ENCODE measurements around the gene CREM. TPM values are rescaled to one million over a fixed set of nuclear protein-coding genes. Genes with fewer than 3 reads are reported as not detected.

The CREM gene
- total and polyA plus RNA-seq, 2 of the 4 experiments (the other 2 are of a cell fraction) = 33.2 to 40.5 TPM

GRCh38 chr10:35165136-35165535 lies 38.5 kb downstream of the CREM start:
- no peak overlapping the region for H2BK120ac ChIP-seq (ENCODE audit: low read depth, low read length)

More at GRCh38 chr10:35165136-35165535, 38.5 kb downstream of the CREM start:
- Histone ChIP-seq H3K23ac (ENCODE audit: low read depth, low read length) (no peak overlapping the region), H2AFZ (replicated peaks; ENCODE audit: low read length, poor library complexity) (no peak overlapping the region), H2AK5ac (ENCODE audit: low read depth, low read length) (no peak overlapping the region), H3K9me3 (ENCODE audit: control insufficient read depth, insufficient read depth, low read length) (no peaks in the 10 kb centered on the region), H3K4me3 (ENCODE audit: insufficient read depth, low read depth, low read length) (no peak overlapping the region), H3K79me1 (ENCODE audit: low read depth in 1 of 2, low read length in 2 of 2) (no peaks in the 10 kb centered on the region; a peak in 1 of 4 replicates), H3K27ac (ENCODE audit: insufficient read depth, low read length) (no peak overlapping the region), H3K9me1 (ENCODE audit: insufficient read depth, low read length) (no peaks in the 10 kb centered on the region), H3K14ac (replicated peaks; ENCODE audit: low read depth, low read length) (no peak overlapping the region), H3K9ac (ENCODE audit: low read depth, low read length) (no peak overlapping the region), H3K18ac (ENCODE audit: low read depth, low read length) (no peak overlapping the region), H2BK20ac (ENCODE audit: low read depth, low read length) (no peak overlapping the region), H3K4me2 (ENCODE audit: low read depth, low read length) (no peak overlapping the region), H2AK9ac (replicated peaks; ENCODE audit: low read depth, low read length, poor library complexity) (no peak overlapping the region), H3K4ac (ENCODE audit: low read depth, low read length) (no peak overlapping the region), H4K91ac (ENCODE audit: insufficient read depth, low read depth, low read length) (no peak overlapping the region), H3K4me1 (ENCODE audit: control insufficient read depth, insufficient read depth, low read length) (no peaks in the 10 kb centered on the region), H2BK15ac (ENCODE audit: low read depth, low read length) (no peak overlapping the region; the same call in 2 of the 3 replicates), H3K56ac (ENCODE audit: extremely low read depth, insufficient read depth, low read length) (no peak overlapping the region), H4K20me1 (ENCODE audit: insufficient read depth, low read length) (no peaks in the 10 kb centered on the region), H3K27me3 (ENCODE audit: control insufficient read depth, insufficient read depth, low read length) (no peaks in the 10 kb centered on the region), H4K5ac (ENCODE audit: low read depth, low read length) (no peak overlapping the region), H2BK5ac (ENCODE audit: low read depth, low read length, poor library complexity, severe bottlenecking) (no peak overlapping the region), H4K8ac (ENCODE audit: low read depth in 2 of 2, low read length in 2 of 2) (no peak overlapping the region), H3K36me3 (ENCODE audit: control insufficient read depth, insufficient read depth, low read length) (no peaks in the 10 kb centered on the region)
- ATAC-seq (ENCODE audit: low read depth) = no peak
- ChIA-PET POLR2A (ENCODE audit: unreplicated experiment) (no interaction called here), CTCF (interaction anchor here (1.8 kb wide), 1 partner anchor 31 kb away, joined by 5 read pairs; no protein-coding TSS in a partner anchor)
- no peak for DNase-seq
- intact Hi-C loops (cut with micrococcal nuclease) = no loop called here
- 100% methylated on average over 1 of the region's 4 CpGs; no CpG with 5 or more reads in 1 of the 2 experiments for WGBS, 2 experiments (ENCODE audit: extremely low coverage in 2 of 2, insufficient read length in 1 of 2)
- TF ChIP-seq RFX5 (IDR thresholded peaks at IDR 0.05; ENCODE audit: low read depth, low read length) (no peak), FOS (IDR thresholded peaks at IDR 0.05; ENCODE audit: low read depth, low read length) (no peak), ELK1 (IDR thresholded peaks at IDR 0.05; ENCODE audit: borderline replicate concordance, low read depth, low read length) (no peak), SMC3 (IDR thresholded peaks at IDR 0.05; ENCODE audit: low read depth, low read length) (no peak), MAFK (IDR thresholded peaks at IDR 0.05; ENCODE audit: low read depth, low read length) (no peak), MXI1 (IDR thresholded peaks at IDR 0.05; ENCODE audit: borderline replicate concordance, low read depth, low read length) (no peak), MAZ (IDR thresholded peaks at IDR 0.05; ENCODE audit: borderline replicate concordance, low read depth, low read length) (no peak), RAD21 (IDR thresholded peaks at IDR 0.05; ENCODE audit: low read length) (no peak), CTCF (conservative IDR thresholded peaks at IDR 0.05; ENCODE audit: low read depth, low read length) (no peak), CEBPB (IDR thresholded peaks at IDR 0.05; ENCODE audit: low read depth, low read length) (no peak), RCOR1 (IDR thresholded peaks at IDR 0.05; ENCODE audit: insufficient replicate concordance, low read length) (no peak), POLR2A (IDR thresholded peaks at IDR 0.05; ENCODE audit: low read depth, low read length) (no peak), BHLHE40 (IDR thresholded peaks at IDR 0.05; ENCODE audit: low read depth, low read length) (no peak), NFE2L2 (IDR thresholded peaks at IDR 0.05; ENCODE audit: low read depth, low read length) (no peak), CHD1 (IDR thresholded peaks at IDR 0.05; ENCODE audit: low read depth, low read length) (no peak)
- TF ChIP-seq, protein P1, sequence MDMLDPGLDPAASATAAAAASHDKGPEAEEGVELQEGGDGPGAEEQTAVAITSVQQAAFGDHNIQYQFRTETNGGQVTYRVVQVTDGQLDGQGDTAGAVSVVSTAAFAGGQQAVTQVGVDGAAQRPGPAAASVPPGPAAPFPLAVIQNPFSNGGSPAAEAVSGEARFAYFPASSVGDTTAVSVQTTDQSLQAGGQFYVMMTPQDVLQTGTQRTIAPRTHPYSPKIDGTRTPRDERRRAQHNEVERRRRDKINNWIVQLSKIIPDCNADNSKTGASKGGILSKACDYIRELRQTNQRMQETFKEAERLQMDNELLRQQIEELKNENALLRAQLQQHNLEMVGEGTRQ (IDR thresholded peaks at IDR 0.05; ENCODE audit: low read depth, low read length) = no peak
- BruUV-seq (replicated peaks) = no TSS peak
- dilution Hi-C loops (cut with HindIII; ENCODE audit: low sequenced_read_pairs, unreplicated experiment) = no loop called here
- in situ Hi-C loops (cut with MboI; ENCODE audit: low sequenced_read_pairs) = no loop called here

All from IMR-90 (cell line).